NT2/D1 (cell line): ENCODE data around the gene SH3D19.

ENCODE experiments used
- DNase-seq: peaks from one replicate; pipeline ENCODE4 v3.0.0-alpha.2; 2011; ENCODE audit warnings: low read depth, low spot score
- H3K27me3 ChIP-seq: 2 replicates; pipeline ENCODE4 v1.6.0; 2011; ENCODE audit warnings: mild to moderate bottlenecking; ENCODE audit not compliant: insufficient read length, insufficient read depth
- H3K36me3 ChIP-seq: 2 replicates; pipeline ENCODE4 v1.6.1; 2011; ENCODE audit warnings: mild to moderate bottlenecking, low read length, mixed read lengths; ENCODE audit not compliant: insufficient read depth, insufficient read length
- H3K4me1 ChIP-seq: 2 replicates; pipeline ENCODE4 v1.5.1; 2011; ENCODE audit not compliant: insufficient read depth, insufficient read length
- H3K4me3 ChIP-seq: 2 replicates; pipeline ENCODE4 v1.5.1; 2011; ENCODE audit warnings: low read depth; ENCODE audit not compliant: insufficient read length
- H3K9ac ChIP-seq: 2 replicates; pipeline ENCODE4 v1.6.0; 2011; ENCODE audit warnings: low read depth; ENCODE audit not compliant: insufficient read length
- H3K9me3 ChIP-seq: 2 replicates; pipeline ENCODE4 v1.5.1; 2011; ENCODE audit warnings: mild to moderate bottlenecking, low read length; ENCODE audit not compliant: insufficient read depth
- SUZ12 ChIP-seq: IDR thresholded peaks from 2 replicates; pipeline ENCODE4 v1.6.1; 2011; ENCODE audit not compliant: insufficient read length, insufficient read depth; ENCODE audit errors: extremely low read depth
- YY1 ChIP-seq: IDR thresholded peaks from 2 replicates; pipeline ENCODE4 v1.6.1; 2011; ENCODE audit not compliant: insufficient read length, insufficient read depth
- ZNF274 ChIP-seq: IDR thresholded peaks from 2 replicates; pipeline ENCODE4 v1.6.1; 2011; ENCODE audit warnings: mild to moderate bottlenecking, low read depth, low read length

The SH3D19 gene

DNA sequence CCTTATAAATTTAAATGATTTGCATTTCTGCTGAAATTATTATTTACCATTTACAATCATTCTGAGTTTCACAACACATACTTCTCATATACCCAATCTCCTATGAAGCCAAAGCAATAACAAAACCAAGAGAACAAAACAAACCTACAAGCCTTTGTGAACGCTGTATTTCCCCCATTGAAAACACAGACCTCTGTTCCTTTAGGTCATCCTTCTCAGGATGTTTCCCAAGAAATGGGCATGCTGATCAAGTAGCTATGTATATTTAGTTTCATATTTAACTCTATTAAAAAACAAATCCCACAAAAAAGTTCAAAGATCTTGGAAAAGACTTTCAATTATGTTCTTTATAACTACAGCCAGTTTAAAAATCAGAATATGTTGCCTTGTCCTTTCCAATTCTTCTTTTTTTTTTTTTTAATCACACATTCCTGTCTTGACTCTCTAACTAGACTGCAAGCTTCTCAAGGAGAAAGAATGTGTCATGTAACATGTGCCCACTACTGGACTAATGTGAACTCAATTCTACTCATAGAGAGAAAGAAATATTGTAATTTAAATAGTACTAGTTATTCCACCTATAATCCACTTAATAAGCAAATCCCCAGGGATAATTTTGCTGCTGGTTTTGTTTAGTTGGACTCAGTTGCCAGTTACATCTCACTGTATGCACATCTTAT lies 132.7 kb downstream of the SH3D19 start:
- Histone ChIP-seq H3K9ac (no peak overlapping the region), H3K36me3 (no peaks in the 10 kb centered on the region)

DNA sequence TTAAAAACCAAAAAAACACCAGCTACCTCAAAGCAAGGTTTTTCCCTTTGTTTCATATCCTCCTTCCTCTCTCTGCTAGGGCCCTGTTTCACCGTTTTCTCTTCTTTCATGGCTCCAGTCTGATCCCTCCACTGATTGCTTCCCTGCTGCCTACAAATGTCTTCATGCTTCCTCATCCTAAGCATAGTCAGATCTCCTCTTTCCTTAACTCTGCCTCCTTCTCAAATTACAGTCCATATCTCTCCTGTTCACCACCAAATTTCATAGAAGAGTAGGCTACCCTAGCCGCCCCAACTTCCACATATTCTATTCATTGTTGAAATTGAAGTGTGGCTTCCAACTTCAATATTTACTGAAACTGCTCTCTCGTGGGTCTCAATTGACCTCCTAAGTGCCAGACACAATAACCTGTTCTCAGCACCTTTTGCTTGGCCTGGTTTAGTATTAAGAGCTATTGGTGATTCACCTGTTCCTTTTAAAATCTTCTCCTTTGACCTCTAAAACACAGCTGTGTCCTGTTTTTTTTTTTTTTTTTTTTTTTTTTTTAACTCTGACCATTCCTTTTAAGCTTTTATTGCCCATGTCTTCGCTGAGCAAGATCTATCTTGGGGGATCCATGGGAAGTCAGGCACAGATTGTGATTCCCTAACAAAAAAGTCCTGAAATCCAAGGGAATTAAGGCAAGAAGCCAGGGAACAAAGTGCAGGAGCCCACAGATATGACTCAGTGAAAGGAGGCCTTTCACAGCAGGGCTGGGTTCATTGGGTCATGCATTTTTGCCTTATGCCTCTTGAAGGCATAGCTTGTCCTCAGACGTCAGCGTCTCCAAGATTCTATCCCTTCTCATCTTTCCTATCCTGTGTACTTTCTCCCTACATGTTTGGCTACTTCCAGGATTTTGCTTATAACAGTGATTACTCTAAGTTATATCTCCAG lies 140.6 kb downstream of the SH3D19 start:
- Histone ChIP-seq H3K9me3 (no peaks in the 10 kb centered on the region), H3K4me3 (no peak overlapping the region), H3K9ac (no peak overlapping the region), H3K36me3 (peaks cover 3% of the 10 kb centered on the region), H3K27me3 (no peaks in the 10 kb centered on the region), H3K4me1 (peaks cover 2% of the 10 kb centered on the region)
- TF ChIP-seq SUZ12 (no peak), YY1 (no peak), ZNF274 (no peak)
- no peak for DNase-seq

More for the DNA sequence above, 132.7 kb downstream of the SH3D19 start:
- TF ChIP-seq ZNF274 (no peak), SUZ12 (no peak), YY1 (no peak)
- H3K4me3 ChIP-seq: no peak overlapping the region
- H3K4me1 ChIP-seq: no peaks in the 10 kb centered on the region
- H3K27me3 ChIP-seq: no peaks in the 10 kb centered on the region
- peaks cover 4% of the 10 kb centered on the region; the same call in 1 of the 2 replicates for H3K9me3 ChIP-seq
- no peak for DNase-seq

DNA sequence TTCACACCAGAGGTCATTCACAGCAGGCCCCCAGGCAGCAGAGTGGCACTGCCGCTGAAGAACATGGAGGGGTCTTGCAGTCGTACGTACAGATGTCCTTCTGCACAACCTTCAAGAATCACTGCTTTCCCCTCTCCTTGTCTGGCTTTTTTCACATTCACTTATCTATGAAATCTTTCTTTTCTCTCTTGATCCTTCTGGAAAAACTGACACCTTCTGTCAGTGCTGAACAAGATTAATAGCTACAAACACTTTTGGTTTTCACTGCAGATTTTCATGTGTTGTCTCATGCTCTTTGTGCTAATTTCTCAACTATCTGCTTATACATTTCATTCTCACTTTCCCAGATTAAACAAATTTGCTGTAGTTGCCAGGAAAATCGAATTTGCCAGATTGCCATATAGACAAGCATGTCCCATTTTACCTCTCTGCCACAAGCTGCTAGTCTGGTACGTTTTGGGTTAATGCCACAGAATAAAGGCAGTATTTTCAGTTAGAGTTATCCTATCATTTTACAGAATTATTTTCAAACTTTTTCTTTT lies 142.9 kb downstream of the SH3D19 start:
- TF ChIP-seq ZNF274 (no peak), YY1 (no peak), SUZ12 (no peak)
- H3K9ac ChIP-seq: no peak overlapping the region

DNA sequence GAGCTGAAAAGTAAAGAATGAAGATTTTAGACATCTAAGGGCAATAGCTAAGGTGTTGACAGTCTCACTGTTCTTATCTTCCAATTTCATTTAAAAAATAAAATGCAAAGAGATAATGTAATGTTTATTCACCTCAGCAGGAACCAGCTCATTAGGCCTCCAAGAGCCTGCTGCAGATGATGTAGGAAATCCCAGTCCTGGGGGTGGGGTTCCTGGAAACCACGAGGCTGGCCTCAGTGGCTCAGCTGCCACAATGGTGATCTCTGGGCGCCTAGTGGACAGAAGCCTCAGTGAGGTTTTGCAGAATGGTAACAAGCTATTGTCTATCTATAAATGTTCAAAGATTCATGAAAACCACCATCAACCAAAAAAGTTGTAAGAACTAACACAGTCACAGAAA lies 148.7 kb downstream of the SH3D19 start:
- H3K9ac ChIP-seq: no peak overlapping the region
- H3K4me3 ChIP-seq: no peak overlapping the region
- TF ChIP-seq SUZ12: no peak
- no peak for TF ChIP-seq ZNF274
- TF ChIP-seq YY1: no peak
- H3K9me3 ChIP-seq: no peaks in the 10 kb centered on the region
- no peaks in the 10 kb centered on the region for H3K4me1 ChIP-seq
- H3K27me3 ChIP-seq: no peaks in the 10 kb centered on the region
- DNase-seq: no peak
- peaks cover 26% of the 10 kb centered on the region for H3K36me3 ChIP-seq

More for the DNA sequence above, 142.9 kb downstream of the SH3D19 start:
- Histone ChIP-seq H3K4me1 (peaks cover 2% of the 10 kb centered on the region), H3K9me3 (no peaks in the 10 kb centered on the region), H3K4me3 (no peak overlapping the region), H3K27me3 (no peaks in the 10 kb centered on the region), H3K36me3 (peaks cover 3% of the 10 kb centered on the region)
- DNase-seq: no peak

DNA sequence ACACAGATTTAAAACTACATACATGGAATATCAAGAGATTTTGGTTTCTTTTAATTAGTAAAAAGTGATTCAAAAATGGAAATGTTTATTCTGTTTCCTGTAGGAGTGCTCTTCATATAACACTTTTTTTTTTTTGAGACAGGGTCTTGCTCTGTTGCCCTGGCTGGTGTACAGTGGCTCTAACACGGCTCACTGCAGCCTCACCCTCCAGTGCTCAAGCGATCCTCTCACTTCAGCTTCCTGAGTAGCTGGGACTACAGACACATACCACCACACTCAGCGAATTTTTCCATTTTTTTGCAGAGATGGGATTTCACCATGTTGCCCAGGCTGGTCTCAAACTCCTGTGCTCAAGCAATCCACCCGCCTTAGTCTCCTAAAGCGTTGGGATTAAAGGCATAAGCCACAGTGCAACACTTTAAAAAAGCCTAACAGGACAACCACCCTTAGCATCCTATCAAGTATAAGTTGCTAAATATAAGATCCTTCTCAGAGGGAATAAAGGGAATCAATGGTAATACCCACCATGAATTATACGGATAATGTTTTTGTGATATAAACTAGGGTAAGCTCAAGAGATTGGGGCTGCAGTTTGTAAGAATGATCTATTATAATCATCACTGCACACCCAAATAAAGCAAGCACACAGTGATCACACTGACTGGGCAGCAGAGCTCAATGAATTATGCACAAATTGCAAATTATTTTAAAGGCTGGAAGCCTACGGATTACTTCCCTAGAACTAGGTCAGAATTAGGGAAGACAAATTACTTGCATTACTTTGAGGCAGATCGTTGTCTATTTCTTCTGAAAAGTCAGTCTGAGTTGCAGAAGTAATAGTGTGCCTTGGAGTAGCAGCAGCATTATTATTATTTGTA lies 149.4 kb downstream of the SH3D19 start:
- no peaks in the 10 kb centered on the region for H3K9me3 ChIP-seq
- H3K36me3 ChIP-seq: peaks cover 26% of the 10 kb centered on the region
- no peaks in the 10 kb centered on the region for H3K27me3 ChIP-seq
- H3K9ac ChIP-seq: no peak overlapping the region
- DNase-seq: no peak
- TF ChIP-seq SUZ12: no peak
- no peak for TF ChIP-seq ZNF274
- no peak for TF ChIP-seq YY1
- no peaks in the 10 kb centered on the region for H3K4me1 ChIP-seq
- H3K4me3 ChIP-seq: no peak overlapping the region

DNA sequence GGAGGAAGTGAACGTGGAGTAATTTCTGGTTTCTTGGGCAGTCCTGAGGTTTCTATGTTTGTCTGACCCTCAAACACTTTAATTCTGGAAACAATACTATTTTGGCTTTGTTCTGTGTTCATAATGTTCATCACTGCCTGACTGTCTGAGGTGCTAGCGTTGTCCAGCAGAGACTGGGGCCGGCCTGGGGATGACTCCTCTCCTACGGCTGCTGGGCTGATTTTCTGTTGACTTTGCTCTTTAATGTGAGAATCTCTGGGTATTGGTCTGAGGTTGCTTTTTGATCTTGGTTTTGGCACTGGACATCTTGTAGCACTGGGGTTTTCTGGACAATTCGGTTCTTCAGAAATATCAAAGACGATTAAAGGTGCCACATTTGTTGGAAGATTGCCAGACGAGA lies 150.2 kb downstream of the SH3D19 start:
- TF ChIP-seq SUZ12 (no peak), YY1 (no peak), ZNF274 (no peak)
- no peaks in the 10 kb centered on the region for H3K9me3 ChIP-seq
- H3K27me3 ChIP-seq: no peaks in the 10 kb centered on the region
- no peaks in the 10 kb centered on the region for H3K4me1 ChIP-seq
- H3K4me3 ChIP-seq: no peak overlapping the region
- no peak for DNase-seq
- no peak overlapping the region for H3K9ac ChIP-seq
- H3K36me3 ChIP-seq: peaks cover 26% of the 10 kb centered on the region
